ENCODE measurements around the gene CAMK1G.

CAMK1G gene

DNA sequence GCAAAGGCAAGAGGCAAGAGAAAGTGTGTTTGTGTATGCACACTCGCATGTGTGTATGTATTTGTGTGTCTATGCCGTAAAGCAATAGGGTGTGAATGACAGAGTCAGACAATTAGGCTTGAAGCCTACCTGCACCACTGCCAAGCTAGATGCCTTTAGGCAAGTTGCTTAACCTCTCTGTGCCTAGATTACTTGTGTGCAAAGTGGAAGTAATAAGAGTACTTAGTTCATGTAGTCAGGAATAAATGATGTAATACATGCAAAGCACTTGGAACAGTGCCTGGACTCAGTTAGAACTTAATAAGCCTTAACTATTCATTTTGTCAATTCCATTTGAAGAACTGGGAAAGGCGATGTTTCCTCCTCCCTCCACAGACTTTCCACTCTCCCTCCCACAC lies 37.0 kb downstream of the CAMK1G start:
- DNase-seq: no peak

DNA sequence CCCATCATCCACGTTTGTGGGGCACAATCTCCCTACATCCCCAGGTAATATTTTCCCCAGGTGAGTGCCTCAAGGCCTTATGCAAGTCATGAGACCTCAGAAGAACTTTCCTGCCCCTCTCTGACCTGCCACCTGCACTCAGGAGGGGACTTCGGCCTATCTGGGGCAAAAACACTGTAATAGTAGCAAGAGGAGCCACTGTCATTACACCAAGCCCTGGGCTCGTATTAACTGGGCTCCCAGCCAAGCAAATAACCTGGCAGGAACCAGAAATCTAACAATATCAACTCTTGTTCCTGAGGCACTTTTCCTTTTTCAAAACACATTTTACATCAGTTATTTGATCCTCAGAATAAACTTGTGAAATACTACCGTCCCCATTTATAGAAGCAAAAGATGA lies 37.8 kb downstream of the CAMK1G start:
- DNase-seq: no peak

GRCh38 chr1:209621741-209622655 lies 38.5 kb downstream of the CAMK1G start:
- DNase-seq: no peak

GRCh38 chr1:209622841-209623829 lies 39.6 kb downstream of the CAMK1G start:
- no peak for DNase-seq

GRCh38 chr1:209624558-209625549 lies 41.3 kb downstream of the CAMK1G start:
- no peak for DNase-seq

- DNase-seq: no peak
These were observed 42.3 kb downstream of the CAMK1G start for GRCh38 chr1:209625791-209626285.

- DNase-seq: no peak
These were observed 43.0 kb downstream of the CAMK1G start for GRCh38 chr1:209626346-209627026.

DNA sequence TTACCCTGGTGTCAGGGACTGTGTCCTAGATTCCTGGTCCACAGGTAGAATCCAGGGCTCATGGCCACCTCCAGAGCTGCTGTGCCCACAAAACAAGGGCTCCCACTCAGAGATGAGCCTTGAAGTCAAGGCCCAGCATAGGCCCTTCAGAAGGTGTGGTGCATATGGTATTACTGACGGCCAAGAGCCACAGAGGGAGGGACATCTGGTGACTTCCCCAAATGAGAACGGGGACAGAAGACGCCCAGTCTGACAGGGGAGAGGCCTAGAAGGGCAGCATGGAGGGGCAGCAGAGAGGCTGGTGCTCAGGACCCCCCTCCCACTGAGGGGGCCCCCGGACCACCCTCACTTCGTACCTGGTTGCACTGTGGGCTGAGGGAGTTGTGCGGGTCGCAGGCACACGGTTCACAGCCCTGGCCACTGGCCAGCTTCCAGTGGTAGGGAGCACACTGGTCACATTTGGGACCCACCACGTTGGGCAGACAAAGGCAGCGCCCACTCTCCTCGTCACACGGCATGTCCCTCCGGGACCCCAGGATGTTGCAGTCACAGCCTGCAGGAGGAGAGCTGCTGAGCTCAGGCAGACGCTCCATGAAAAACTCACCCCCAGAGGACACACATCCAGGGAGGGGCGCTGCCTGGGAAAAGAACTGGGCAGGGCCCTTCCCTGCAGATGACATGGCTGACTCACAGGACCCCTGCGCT lies 43.7 kb downstream of the CAMK1G start:
- no peak for DNase-seq

- DNase-seq: peak; percentile 64
These were observed 44.2 kb downstream of the CAMK1G start for GRCh38 chr1:209627732-209628196.

DNA sequence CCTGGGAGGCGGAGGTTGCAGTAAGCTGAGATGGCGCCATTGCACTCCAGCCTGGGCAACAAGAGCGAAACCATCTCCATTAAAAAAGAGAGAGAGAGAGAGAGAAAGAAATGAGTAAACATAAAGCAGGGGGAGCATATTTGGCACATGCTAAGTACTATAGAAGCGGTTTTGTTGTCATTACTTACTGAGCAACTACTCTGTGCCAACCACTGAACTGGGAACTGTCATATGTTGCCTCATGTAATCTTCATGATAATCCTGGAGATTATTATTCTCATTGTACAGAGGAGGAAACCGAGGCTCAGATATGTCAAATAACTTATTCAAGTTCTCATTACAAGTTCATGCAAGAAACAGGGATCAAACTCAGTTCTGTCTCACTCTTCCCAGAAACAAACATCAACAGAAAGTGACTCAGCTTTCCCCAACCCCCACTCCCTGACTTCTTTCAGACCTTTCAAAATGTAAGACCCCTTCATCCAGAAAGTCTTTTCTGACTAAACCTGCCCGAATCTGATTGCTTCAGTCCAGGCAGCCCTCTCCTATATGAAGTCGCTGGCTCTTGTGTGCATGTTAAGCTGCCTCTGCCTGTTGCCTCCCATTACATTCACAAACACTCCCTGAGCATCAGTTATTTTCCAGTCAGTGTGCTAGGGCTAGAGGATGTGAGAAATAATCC lies 45.2 kb downstream of the CAMK1G start:
- DNase-seq: no peak

DNA sequence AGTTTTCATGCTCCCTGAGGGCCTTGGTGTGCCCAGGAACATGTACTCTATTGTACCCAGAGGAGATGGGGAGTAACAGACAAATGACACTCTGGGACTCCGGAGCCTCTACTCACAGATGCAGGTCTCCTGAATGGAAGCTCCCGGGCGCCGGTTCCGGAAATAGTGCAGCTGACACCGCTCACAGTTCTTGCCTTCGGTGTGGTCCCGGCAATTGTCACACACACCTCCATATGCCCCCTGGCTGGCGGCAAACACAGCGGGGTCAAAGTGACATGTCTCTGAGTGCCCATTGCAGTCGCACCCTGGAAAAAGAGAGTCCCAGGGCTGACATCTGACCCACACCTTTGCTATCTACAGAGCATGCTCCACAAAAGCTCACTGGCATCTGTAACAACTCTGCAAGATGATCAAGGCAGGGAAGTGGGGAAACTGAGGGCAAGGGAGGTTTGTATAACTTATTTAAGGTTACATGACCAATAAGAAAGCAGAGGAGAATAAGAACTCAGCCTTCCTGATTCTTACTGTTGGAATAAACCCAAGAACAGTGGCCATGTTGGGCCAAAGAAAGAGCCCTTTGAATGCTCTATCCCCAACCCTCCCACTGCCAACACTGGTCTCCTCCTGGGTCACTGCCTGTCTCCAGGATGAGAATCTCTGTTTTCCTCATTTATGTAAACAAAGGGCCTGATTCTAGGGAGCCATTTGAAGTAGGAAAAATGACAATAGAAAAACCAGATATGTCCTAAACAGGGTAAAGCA lies 46.3 kb downstream of the CAMK1G start:
- DNase-seq: no peak

GRCh38 chr1:209630383-209631225 lies 47.1 kb downstream of the CAMK1G start:
- no peak for DNase-seq

DNA sequence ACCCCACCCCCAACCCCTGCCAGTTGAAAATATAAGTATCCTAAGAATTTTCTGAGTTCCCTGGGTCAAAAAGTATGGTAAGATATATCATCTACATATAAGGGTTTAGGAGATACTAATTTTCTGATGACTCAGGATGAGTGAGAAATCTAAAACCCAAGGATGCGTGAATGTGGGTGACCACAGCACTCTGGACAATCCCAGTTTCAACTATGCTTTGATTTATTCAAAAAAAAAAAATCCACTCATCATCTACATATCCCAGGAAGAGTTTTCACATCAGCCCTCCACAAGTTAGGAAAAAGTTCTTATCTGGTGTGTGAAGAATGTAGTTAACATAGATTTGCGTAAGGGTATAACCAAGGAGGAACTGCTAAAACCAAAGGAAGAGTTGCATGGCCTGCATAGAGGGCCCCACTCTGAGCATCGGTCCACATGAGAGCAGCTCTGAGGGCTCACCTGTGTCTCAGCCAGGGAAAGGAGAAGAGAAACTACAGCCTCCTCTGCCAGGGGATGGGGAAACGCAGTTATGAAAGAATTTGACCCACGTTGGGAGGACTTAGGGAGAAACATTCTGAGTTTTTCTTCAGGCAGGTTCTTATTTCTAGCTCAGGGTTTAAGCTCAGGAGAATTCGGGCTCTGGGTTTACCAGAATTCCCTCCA lies 50.0 kb downstream of the CAMK1G start:
- DNase-seq: no peak

GRCh38 chr1:209634005-209634737 lies 50.7 kb downstream of the CAMK1G start:
- DNase-seq: no peak

DNA sequence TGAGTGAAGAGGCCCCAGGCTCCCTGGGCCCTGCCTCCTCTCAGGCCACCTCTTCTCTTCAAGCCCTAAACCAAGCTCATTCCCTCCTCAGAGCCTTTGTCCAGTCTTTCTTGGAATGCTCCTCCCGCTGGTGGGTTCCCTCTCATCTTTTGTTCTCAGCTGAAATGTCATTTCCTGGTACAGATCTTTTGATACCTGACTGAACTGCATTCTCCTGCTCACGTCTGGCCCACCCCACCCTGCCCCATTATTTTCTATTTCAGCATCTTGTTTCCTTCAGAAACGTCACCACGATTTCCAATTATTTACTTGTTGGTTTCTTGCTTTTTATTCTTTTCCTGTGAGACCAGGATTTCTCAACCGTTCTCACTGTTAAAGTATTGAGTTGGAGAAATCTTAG lies 52.3 kb downstream of the CAMK1G start:
- DNase-seq: no peak

DNA sequence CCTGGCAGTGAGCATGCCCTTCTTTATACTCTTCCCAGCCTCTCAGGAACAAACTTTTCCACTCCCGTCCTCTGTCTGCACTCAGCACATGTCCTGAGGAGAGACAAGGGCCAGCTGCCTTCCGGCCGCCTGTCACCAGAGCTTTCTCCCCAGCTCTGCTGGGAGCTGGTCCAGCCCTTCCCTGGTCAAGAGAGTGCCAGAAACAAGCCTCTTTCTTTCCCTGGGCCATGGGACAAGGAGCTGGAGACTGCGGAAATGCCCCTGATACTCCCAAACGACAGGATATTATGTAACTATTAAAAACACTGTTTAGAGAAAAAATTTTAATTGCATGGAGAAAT lies 58.3 kb downstream of the CAMK1G start:
- DNase-seq: no peak

DNA sequence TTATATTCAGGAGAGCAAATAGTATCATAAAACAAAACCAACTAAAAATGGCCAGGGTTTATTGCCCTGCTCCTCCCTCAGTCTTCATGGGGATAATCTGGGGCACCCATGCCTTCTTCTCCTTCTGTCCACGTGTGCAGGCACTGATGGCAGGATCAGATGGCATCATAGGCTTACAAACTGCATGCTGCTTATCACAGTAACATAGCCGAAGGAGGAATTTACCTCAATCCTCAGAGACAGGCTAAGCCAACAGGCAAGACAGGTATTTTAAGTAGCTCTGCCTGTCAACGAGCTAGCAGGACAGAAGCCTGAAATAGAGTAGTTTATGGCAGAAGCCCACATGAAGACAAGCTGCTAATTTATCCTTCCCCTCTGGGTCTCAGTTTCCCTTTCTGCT lies 59.3 kb downstream of the CAMK1G start:
- DNase-seq: no peak
